Activated B cell treated with CpG ODN at 0.5 μM for 24 hours (primary cell): Measurements from ENCODE around the gene GNGT2. TPM values are rescaled to one million over a fixed set of nuclear protein-coding genes. Genes with fewer than 3 reads are reported as not detected.
A peak's percentile ranks its signal among the peaks of the same experiment; 100 is the strongest.

Experiments used
- ATAC-seq: fragments of 200-7000 bp; cut with Tn5 transposase; one replicate; pipeline ENCODE4 v1.10.0; 2021; ENCODE audit warnings: low read depth, mild to moderate bottlenecking, moderate library complexity
- CTCF ChIA-PET: fragments of 350-600 bp; sonication (Branson Sonifier 250); formaldehyde crosslinking; loops from one replicate; lab custom pipeline; 2021; ENCODE audit warnings: antibody characterized with exemption; lab: Charles Lee
- POLR2A ChIA-PET: fragments of 350-600 bp; sonication (Branson Sonifier 250); formaldehyde crosslinking; loops from one replicate; lab custom pipeline; 2021; ENCODE audit warnings: antibody characterized with exemption; lab: Charles Lee
- DNase-seq: peaks from one replicate; pipeline ENCODE4 v3.0.0; 2022
- H3K27ac Mint-ChIP-seq: one replicate; pipeline ENCODE4 v1.8.0; 2020; ENCODE audit warnings: mixed read lengths
- H3K27me3 Mint-ChIP-seq: one replicate; pipeline ENCODE4 v1.8.0; 2021; ENCODE audit warnings: mixed read lengths
- H3K36me3 Mint-ChIP-seq: one replicate; pipeline ENCODE4 v1.8.0; 2021; ENCODE audit warnings: low read depth, mixed read lengths
- H3K4me1 Mint-ChIP-seq: one replicate; pipeline ENCODE4 v1.8.0; 2021; ENCODE audit warnings: mixed read lengths
- H3K4me3 Mint-ChIP-seq: one replicate; pipeline ENCODE4 v1.8.0; 2020; ENCODE audit warnings: mild to moderate bottlenecking, mixed read lengths
- H3K9me3 Mint-ChIP-seq: one replicate; pipeline ENCODE4 v1.8.0; 2020; ENCODE audit warnings: mixed read lengths
- intact Hi-C: fragments of 100-400 bp; cut with micrococcal nuclease; formaldehyde crosslinking; loops from one replicate; pipeline ENCODE4 v1.15.1; 2024
- total RNA-seq: library from RNA; stranded (reverse); gene quantifications from 2 replicates; pipeline ENCODE4 v1.2.3, GENCODE V29; 2022
- TF ChIP-seq, protein P1 (sequence below): fragments of 200-600 bp; IDR thresholded peaks from one replicate; pipeline ENCODE4 v1.8.0; 2022; ENCODE audit warnings: antibody characterized with exemption, mild to moderate bottlenecking

Gene GNGT2
- total RNA-seq, 1 donor from 2014 or later: 9.8 TPM

GRCh38 chr17:49235896-49236295 is 25.5 kb upstream of the GNGT2 start:
- CTCF ChIA-PET: no interaction called here
- ATAC-seq: no peak
- Mint-ChIP-seq H3K27ac (no peak overlapping the region), H3K4me1 (peaks cover 5% of the 10 kb centered on the region), H3K9me3 (no peaks in the 10 kb centered on the region), H3K4me3 (no peak overlapping the region), H3K27me3 (peaks cover 4% of the 10 kb centered on the region), H3K36me3 (no peaks in the 10 kb centered on the region)
- POLR2A ChIA-PET: no interaction called here
- DNase-seq: no peak
- TF ChIP-seq, protein P1, sequence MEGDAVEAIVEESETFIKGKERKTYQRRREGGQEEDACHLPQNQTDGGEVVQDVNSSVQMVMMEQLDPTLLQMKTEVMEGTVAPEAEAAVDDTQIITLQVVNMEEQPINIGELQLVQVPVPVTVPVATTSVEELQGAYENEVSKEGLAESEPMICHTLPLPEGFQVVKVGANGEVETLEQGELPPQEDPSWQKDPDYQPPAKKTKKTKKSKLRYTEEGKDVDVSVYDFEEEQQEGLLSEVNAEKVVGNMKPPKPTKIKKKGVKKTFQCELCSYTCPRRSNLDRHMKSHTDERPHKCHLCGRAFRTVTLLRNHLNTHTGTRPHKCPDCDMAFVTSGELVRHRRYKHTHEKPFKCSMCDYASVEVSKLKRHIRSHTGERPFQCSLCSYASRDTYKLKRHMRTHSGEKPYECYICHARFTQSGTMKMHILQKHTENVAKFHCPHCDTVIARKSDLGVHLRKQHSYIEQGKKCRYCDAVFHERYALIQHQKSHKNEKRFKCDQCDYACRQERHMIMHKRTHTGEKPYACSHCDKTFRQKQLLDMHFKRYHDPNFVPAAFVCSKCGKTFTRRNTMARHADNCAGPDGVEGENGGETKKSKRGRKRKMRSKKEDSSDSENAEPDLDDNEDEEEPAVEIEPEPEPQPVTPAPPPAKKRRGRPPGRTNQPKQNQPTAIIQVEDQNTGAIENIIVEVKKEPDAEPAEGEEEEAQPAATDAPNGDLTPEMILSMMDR: no peak
- intact Hi-C loops: no loop called here

- intact Hi-C loops: loop anchor here (5.0 kb wide), 1 partner anchor 158 kb away; no protein-coding TSS in a partner anchor
- DNase-seq (no peak), ATAC-seq (no peak)
- Mint-ChIP-seq H3K36me3 (no peaks in the 10 kb centered on the region), H3K9me3 (no peaks in the 10 kb centered on the region), H3K4me1 (peaks cover 7% of the 10 kb centered on the region), H3K27me3 (peaks cover 3% of the 10 kb centered on the region), H3K4me3 (no peak overlapping the region), H3K27ac (no peak overlapping the region)
- ChIA-PET POLR2A (no interaction called here), CTCF (no interaction called here)
- TF ChIP-seq, protein P1: no peak
Observed at GRCh38 chr17:49234509-49235080, 24.2 kb upstream of the GNGT2 start.

DNA sequence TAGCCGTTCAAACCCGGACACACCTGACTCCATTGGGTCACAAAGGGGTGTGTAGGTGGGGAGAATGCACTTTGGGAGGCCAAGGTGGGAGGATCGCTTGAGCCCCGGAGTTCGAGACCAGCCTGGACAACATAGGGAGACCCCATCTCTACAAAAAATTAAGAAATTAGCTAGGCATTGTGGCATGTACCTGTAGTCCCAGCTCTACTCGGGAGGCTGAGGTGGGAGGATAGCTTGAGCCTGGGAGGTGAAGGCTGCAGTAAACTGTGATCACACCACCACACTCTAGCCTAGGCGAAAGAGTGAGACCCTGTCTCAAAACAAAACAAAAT is 21.2 kb upstream of the GNGT2 start:
- POLR2A ChIA-PET: interaction anchor here (0.6 to 8.7 kb wide), 3 partner anchors 16 to 182 kb away, joined by 3 to 91 read pairs (median 9); no protein-coding TSS in a partner anchor
- CTCF ChIA-PET: interaction anchor here (1.3 to 1.7 kb wide), 2 partner anchors 48 to 52 kb away, joined by 3 to 10 read pairs; no protein-coding TSS in a partner anchor
- Mint-ChIP-seq H3K36me3 (no peaks in the 10 kb centered on the region), H3K4me1 (peaks cover 17% of the 10 kb centered on the region), H3K9me3 (no peaks in the 10 kb centered on the region), H3K4me3 (peak overlapping the region; percentile 80), H3K27me3 (peaks cover 7% of the 10 kb centered on the region), H3K27ac (no peak overlapping the region)
- DNase-seq: no peak
- TF ChIP-seq, protein P1: no peak
- intact Hi-C loops: loop anchor here (2.0 to 5.0 kb wide), 2 partner anchors 29 to 161 kb away; no protein-coding TSS in a partner anchor
- no peak for ATAC-seq

GRCh38 chr17:49230636-49231562 is 20.5 kb upstream of the GNGT2 start, which contains the start of gene PHOSPHO1:
PHOSPHO1 (minus strand) TSS chr17:49230787; CDS start chr17:49226691, 4,096 bp downstream.
- TF ChIP-seq, protein P1: no peak
- Mint-ChIP-seq H3K27ac (no peak within 1 kb of the TSS), H3K27me3 (peaks cover 7% of the 10 kb centered on the region), H3K4me3 (peak within 1 kb of the TSS; percentile 80), H3K4me1 (peaks cover 17% of the 10 kb centered on the region), H3K36me3 (no peaks in the 10 kb centered on the region), H3K9me3 (no peaks in the 10 kb centered on the region)
- ChIA-PET CTCF (interaction anchor here (1.7 to 7.2 kb wide), 2 partner anchors 51 kb away, joined by 10 to 197 read pairs; no protein-coding TSS in a partner anchor), POLR2A (interaction anchor here (0.6 to 8.7 kb wide), 3 partner anchors 15 to 182 kb away, joined by 3 to 91 read pairs (median 9); no protein-coding TSS in a partner anchor)
- intact Hi-C loops: loop anchor here (1.0 to 5.0 kb wide), 3 partner anchors 12 to 161 kb away; no protein-coding TSS in a partner anchor
- DNase-seq (peak; percentile 89), ATAC-seq (peak; percentile 94)
